Measurements from ENCODE around the gene BHLHE40.

Gene BHLHE40

GRCh38 chr3:5029715-5030114 is 50.5 kb downstream of the BHLHE40 start:
- Histone ChIP-seq H3K27ac (ENCODE audit: low read length) (no peak overlapping the region), H3K9me3 (ENCODE audit: control insufficient read depth in 1 of 2, low read length in 2 of 2) (no peaks in the 10 kb centered on the region)

GRCh38 chr3:5030152-5030551 is 50.9 kb downstream of the BHLHE40 start:
- no peak overlapping the region for H3K27ac ChIP-seq (ENCODE audit: low read length)

More at GRCh38 chr3:5029715-5030114, 50.5 kb downstream of the BHLHE40 start:
- Histone ChIP-seq H3K36me3 (ENCODE audit: control insufficient read depth in 1 of 2, insufficient read depth in 2 of 2, low read length in 2 of 2) (no peaks in the 10 kb centered on the region), H3K27me3 (ENCODE audit: low read depth, low read length) (no peaks in the 10 kb centered on the region), H3K4me3 (ENCODE audit: low read depth in 1 of 2, low read length in 2 of 2) (no peak overlapping the region), H3K4me1 (ENCODE audit: control insufficient read depth in 1 of 2, insufficient read depth in 2 of 2, low read length in 2 of 2) (no peaks in the 10 kb centered on the region)

GRCh38 chr3:5032844-5033243 is 53.6 kb downstream of the BHLHE40 start:
- no peak overlapping the region for H3K4me3 ChIP-seq (ENCODE audit: low read depth in 1 of 2, low read length in 2 of 2)
- no peak overlapping the region for H3K27ac ChIP-seq (ENCODE audit: low read length)
- H3K4me1 ChIP-seq (ENCODE audit: control insufficient read depth in 1 of 2, insufficient read depth in 2 of 2, low read length in 2 of 2), result no peaks in the 10 kb centered on the region
- no peaks in the 10 kb centered on the region for H3K36me3 ChIP-seq (ENCODE audit: control insufficient read depth in 1 of 2, insufficient read depth in 2 of 2, low read length in 2 of 2)
- no peaks in the 10 kb centered on the region for H3K27me3 ChIP-seq (ENCODE audit: low read depth, low read length)
- no peaks in the 10 kb centered on the region for H3K9me3 ChIP-seq (ENCODE audit: control insufficient read depth in 1 of 2, low read length in 2 of 2)

More at GRCh38 chr3:5030152-5030551, 50.9 kb downstream of the BHLHE40 start:
- no peaks in the 10 kb centered on the region for H3K4me1 ChIP-seq (ENCODE audit: control insufficient read depth in 1 of 2, insufficient read depth in 2 of 2, low read length in 2 of 2)
- H3K4me3 ChIP-seq (ENCODE audit: low read depth in 1 of 2, low read length in 2 of 2), result no peak overlapping the region
- H3K36me3 ChIP-seq (ENCODE audit: control insufficient read depth in 1 of 2, insufficient read depth in 2 of 2, low read length in 2 of 2), result no peaks in the 10 kb centered on the region
- H3K27me3 ChIP-seq (ENCODE audit: low read depth, low read length), result no peaks in the 10 kb centered on the region
- no peaks in the 10 kb centered on the region for H3K9me3 ChIP-seq (ENCODE audit: control insufficient read depth in 1 of 2, low read length in 2 of 2)

Measured in muscle layer of duodenum (tissue), 2 donors.